Muscle layer of duodenum (tissue), 2 donors: ENCODE results near the gene CISH.

Experiments
- H3K27ac ChIP-seq: one replicate; pipeline ENCODE4 v1.7.0; 2013; ENCODE audit warnings: mild to moderate bottlenecking, low read length
- H3K27me3 ChIP-seq: one replicate; pipeline ENCODE4 v1.7.0; 2013; ENCODE audit warnings: low read depth, mild to moderate bottlenecking, control low read depth, low read length
- H3K36me3 ChIP-seq, 2 donors: one replicate each; pipeline ENCODE4 v1.7.0; 2013; ENCODE audit warnings: low read length in 2 of 2, control low read depth in 1 of 2, mild to moderate bottlenecking in 1 of 2; ENCODE audit not compliant: insufficient read depth in 2 of 2, control insufficient read depth in 1 of 2
- H3K4me1 ChIP-seq, 2 donors: one replicate each; pipeline ENCODE4 v1.7.0; 2013; ENCODE audit warnings: low read length in 2 of 2, mild to moderate bottlenecking in 2 of 2, control low read depth in 1 of 2, moderate library complexity in 1 of 2; ENCODE audit not compliant: insufficient read depth in 2 of 2, control insufficient read depth in 1 of 2
- H3K4me3 ChIP-seq, 2 donors: one replicate each; pipeline ENCODE4 v1.7.0; 2013; ENCODE audit warnings: low read length in 2 of 2, low read depth in 1 of 2, mild to moderate bottlenecking in 1 of 2
- H3K9me3 ChIP-seq, 2 donors: one replicate each; pipeline ENCODE4 v1.7.0; 2013; ENCODE audit warnings: low read length in 2 of 2, control low read depth in 1 of 2, mild to moderate bottlenecking in 1 of 2; ENCODE audit not compliant: control insufficient read depth in 1 of 2
- donor health status: healthy.

CISH gene

DNA sequence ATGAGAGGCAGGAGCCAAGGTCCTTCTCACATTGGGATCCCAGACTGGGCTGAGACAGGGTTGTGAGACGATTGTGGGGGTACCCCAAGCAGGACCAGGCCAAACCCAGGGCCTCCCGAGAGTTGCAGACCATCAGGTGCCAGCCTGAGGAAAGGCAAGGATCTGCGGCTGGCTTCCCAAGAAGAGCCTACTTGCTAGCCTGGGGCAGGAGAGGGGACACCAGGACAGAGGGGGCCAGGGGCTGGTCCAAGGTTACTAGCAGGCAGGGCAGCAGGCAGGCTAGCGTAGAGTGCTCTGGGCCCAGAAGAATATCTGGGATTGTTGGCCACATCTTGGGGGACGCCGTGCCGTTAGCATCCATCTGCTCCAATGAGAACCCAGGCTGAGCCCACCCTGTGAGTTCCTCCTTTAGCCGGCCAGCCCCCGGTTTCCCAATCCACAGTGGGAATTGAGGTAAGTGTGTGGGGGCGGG, 546 bp downstream of the CISH start:
- H3K36me3 ChIP-seq = peaks cover 18 to 21% of the 10 kb centered on the region in 2 donors
- H3K27ac ChIP-seq = peak overlapping the region; percentile 61
- peaks cover 18 to 40% of the 10 kb centered on the region in 2 donors for H3K4me1 ChIP-seq
- H3K4me3 ChIP-seq = peak overlapping the region; percentile 77 to 83
- no peaks in the 10 kb centered on the region for H3K9me3 ChIP-seq
- no peaks in the 10 kb centered on the region for H3K27me3 ChIP-seq

DNA sequence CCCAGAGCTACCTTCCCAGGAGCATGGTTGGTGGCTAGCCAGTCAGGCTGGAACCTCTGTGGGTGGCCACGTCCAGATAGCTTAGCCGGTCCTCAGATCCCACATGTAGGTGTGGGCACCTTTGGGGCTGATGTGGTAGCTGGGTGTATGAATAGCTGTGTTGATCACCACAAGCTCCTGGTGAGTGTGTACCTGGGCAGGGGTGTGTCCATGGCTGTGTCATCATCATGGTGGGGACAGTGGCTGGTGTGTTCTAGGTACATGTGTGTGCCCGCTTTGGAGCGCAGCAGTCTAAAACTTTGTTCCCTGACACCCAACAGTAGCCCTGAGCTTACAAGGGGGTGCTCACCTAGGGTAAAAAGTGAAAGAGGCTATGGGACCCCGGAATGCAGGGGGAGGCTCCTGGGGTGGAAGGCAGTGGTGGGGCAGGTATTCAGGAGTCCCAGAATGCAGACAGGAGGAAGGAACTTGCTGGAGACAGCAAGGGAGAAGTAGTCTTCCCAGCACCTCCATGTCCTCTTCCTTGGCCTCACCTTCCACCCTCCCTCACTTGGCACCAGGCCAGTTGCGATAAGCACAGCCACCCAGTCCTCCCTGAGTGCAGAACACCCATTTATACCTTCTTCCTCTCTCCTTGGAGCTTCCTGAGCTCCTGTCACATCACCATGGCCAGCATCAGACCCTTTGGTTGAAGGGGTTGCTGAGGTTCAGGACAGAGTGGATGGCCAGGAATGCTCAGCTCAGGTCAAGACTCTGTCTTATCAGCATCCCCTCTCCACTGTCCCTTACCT, 1.2 kb downstream of the CISH start:
- Histone ChIP-seq H3K4me1 (peaks cover 21 to 40% of the 10 kb centered on the region in 2 donors), H3K27ac (peak overlapping the region; percentile 61)

DNA sequence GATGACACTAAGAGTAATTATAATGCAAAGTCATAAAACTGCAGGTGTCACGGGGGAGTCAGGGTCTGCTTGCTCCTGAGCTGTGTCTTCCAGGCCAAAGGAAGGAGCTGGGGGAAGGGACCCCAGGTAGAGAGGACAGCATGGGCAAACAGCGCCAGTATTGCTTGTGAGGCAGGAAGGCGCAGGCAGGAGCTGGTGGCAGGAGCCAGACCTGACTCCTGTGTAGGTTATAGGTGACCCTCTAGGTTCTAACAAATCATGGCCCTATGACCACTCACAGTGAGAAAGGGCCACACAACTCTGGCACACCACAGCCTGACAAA, 1.9 kb downstream of the CISH start:
- Histone ChIP-seq H3K36me3 (peaks cover 24 to 27% of the 10 kb centered on the region in 2 donors), H3K27ac (no peak overlapping the region), H3K27me3 (no peaks in the 10 kb centered on the region), H3K4me3 (peak overlapping the region; percentile 77 to 83), H3K9me3 (no peaks in the 10 kb centered on the region), H3K4me1 (peaks cover 22 to 40% of the 10 kb centered on the region in 2 donors)

More for the DNA sequence above, 1.2 kb downstream of the CISH start:
- Histone ChIP-seq H3K27me3 (no peaks in the 10 kb centered on the region), H3K4me3 (peak overlapping the region; percentile 77 to 83), H3K9me3 (no peaks in the 10 kb centered on the region), H3K36me3 (peaks cover 21 to 25% of the 10 kb centered on the region in 2 donors)

DNA sequence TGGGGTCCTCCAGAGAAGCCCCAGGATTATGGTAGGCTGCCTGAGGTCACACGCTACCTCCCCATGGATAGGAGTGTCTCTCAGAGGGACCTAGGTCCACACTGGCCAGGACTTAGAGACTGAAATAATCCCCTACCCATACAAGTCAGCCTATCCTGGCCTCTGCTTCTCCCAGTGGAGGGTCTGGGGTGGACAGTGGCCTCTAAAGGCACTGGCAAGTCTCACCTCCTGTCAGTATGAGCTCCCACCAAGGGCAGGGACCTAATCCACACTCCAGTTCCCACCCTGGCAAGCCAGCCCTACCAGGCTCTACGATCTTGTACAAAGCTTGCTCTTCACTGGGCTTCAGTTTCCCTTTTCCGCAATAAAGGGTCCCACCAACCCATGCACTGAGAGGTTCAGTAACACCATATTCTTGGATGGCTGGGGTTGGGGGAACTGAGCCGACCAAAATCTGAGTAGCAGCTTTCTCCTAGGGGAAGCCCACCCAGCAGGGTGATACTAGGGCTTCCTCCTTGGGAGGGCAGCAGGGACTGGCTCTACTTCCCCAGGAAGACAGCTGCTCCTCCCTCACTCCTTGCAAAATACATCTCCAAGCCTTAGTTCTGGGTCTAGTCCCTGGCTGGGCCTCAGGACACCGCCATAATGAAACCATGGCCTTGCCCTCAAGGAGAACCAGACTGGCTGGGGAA, 2.4 kb downstream of the CISH start:
- Histone ChIP-seq H3K36me3 (peaks cover 27 to 30% of the 10 kb centered on the region in 2 donors), H3K27me3 (no peaks in the 10 kb centered on the region), H3K4me1 (peaks cover 22 to 40% of the 10 kb centered on the region in 2 donors), H3K27ac (no peak overlapping the region), H3K9me3 (no peaks in the 10 kb centered on the region), H3K4me3 (peak overlapping the region; percentile 77 to 83)

DNA sequence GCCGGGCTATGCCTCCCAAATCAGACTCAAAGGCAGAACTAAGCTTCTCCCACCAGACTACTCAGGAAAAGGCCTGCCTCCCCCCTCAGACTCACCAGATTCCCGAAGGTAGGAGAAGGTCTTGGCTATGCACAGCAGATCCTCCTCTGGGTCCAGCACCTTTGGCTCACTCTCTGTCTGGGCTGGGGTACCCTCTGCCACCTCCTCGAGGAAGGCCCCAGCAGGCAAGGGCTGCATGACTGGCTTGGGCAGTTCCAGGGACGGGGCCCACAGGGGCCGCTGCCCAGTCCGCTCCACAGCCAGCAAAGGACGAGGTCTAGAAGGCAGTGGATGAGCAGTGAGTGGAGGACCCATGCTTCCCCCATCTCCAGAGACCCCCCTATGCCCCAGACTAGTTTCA, 3.3 kb downstream of the CISH start:
- Histone ChIP-seq H3K4me1 (peaks cover 15 to 36% of the 10 kb centered on the region in 2 donors), H3K9me3 (no peaks in the 10 kb centered on the region), H3K27ac (no peak overlapping the region), H3K27me3 (no peaks in the 10 kb centered on the region), H3K4me3 (no peak overlapping the region), H3K36me3 (peaks cover 29 to 30% of the 10 kb centered on the region in 2 donors)

DNA sequence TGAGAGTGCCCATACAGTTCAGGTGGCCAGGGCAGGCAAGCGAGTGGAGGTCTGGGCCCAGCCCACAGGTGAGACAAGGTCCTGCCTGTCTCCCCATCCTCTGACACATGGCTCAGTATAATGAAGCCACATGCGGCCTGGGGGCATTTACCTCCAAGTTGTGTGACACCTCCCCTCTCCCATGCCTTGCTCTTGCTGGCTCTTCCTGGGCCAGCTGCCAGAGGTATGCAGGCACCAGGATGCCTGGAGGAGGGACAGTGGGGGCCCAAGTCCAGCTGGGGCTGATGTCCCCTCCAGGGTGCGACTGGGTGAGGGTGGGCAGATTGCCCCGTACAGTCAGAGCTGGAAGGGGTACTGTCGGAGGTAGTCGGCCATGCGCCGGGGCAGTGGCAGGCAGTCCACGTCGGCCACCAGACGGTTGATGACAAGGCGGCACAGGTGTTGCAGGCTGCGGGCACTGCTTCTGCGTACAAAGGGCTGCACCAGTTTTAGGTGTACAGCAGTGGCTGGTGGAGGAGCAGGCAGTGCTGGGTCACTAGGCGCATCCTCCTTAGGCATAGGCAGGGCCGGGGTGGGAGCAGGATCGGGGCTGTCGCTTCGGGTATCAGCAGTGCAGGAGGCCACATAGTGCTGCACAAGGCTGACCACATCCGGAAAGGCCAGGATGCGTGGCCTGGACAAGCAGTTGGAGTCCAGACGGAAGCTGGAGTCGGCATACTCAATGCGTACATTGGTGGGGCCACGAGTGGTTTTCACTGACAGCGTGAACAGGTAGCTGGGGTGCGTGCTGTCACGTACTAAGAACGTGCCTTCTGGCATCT, 4.1 kb downstream of the CISH start:
- Histone ChIP-seq H3K27ac (no peak overlapping the region), H3K36me3 (peaks cover 29 to 30% of the 10 kb centered on the region in 2 donors), H3K4me3 (no peak overlapping the region), H3K27me3 (no peaks in the 10 kb centered on the region), H3K9me3 (no peaks in the 10 kb centered on the region), H3K4me1 (peaks cover 18 to 38% of the 10 kb centered on the region in 2 donors)

DNA sequence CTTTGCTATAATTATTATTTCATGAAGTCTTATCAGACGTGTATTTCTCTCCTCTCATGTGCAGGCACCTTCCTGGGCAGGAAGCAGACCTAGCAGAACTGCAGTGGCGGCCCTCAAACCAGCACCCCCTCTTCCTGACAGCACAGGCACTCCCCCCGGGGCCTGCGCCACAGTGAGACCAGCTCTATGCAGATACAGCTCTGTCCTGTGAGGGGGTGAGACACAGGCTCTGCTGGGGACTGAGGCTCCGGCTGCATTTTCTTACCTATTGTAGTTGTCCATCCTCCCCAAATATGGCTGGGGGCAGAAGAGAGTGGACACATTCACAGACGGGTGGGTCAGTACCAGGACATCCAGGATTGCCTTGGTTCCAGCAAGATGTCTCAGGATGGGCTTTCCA, 5.0 kb downstream of the CISH start:
- no peaks in the 10 kb centered on the region for H3K27me3 ChIP-seq
- no peak overlapping the region for H3K4me3 ChIP-seq
- no peaks in the 10 kb centered on the region for H3K9me3 ChIP-seq
- no peak overlapping the region for H3K27ac ChIP-seq
- H3K4me1 ChIP-seq = peaks cover 27 to 42% of the 10 kb centered on the region in 2 donors
- H3K36me3 ChIP-seq = peaks cover 29 to 30% of the 10 kb centered on the region in 2 donors

DNA sequence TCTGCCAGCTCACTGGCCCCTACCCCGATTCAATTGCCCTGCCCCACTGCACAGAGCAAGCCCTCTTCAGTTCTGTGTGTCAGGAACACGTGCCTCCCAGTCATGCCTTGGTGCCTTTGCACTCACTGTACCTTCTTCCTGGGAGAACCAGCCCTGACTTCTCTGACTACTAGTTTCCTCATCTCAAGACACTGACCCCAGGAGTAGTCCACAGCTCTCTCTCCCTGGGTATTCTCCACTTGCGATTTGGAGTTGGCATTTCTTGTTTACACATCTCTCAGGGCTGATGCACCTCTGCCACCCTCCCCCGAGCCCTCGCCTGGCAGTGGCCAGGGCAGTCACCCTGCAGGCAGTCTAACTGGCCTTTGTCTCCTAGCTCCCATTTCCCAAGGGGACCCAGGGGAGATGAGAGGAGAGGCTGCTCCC, 5.7 kb downstream of the CISH start:
- Histone ChIP-seq H3K4me1 (peaks cover 31 to 44% of the 10 kb centered on the region in 2 donors), H3K27me3 (no peaks in the 10 kb centered on the region), H3K36me3 (peaks cover 29 to 30% of the 10 kb centered on the region in 2 donors), H3K4me3 (no peak overlapping the region), H3K27ac (no peak overlapping the region), H3K9me3 (no peaks in the 10 kb centered on the region)

DNA sequence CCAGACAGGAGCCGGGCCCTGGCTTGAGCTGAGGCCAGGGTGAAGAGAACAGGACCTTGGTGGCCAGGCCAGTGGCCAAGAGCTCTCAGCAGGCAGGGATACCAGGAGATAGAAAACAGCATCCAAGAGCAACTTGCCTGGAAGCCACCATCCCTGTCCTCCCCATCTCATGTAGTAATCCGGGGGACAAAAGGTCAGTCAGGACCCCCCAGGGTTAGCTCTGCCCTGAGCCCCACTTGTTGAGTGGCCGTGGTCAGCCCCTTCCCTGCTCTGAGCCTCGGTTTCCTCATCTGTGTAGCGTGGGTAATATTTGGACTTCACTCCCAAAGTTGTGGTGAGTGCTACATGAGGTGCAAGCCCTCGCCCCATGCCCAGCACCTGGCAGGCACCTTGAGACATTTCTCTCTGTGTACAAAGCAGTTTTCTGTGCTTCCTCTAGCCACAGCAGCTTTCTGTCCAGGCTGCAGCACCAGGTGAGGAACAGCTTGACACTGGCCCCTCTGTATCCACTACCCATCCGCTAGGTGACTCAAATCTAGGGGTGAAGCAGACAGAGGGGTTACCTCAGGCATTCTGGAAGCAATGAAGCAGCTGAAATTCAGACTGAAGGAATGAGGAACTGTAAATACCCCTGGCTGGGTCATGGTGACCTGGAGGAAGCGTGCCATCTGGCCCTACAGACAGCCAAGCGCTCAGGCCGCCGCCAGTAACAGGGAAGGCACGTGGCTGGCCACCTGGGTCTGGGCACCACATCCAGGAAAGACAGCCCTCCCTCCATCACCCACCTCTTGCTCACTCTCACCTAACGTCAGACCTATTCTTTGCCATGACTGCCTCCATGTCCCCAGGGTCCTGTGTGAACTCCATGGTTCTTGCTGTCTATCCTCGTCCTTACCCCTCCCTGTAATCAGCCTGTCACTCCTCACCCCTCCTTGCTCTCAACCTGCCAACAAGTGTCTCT, 6.7 kb downstream of the CISH start:
- peaks cover 29 to 30% of the 10 kb centered on the region in 2 donors for H3K36me3 ChIP-seq
- H3K27me3 ChIP-seq = no peaks in the 10 kb centered on the region
- no peak overlapping the region for H3K4me3 ChIP-seq
- no peak overlapping the region for H3K27ac ChIP-seq
- H3K9me3 ChIP-seq = no peaks in the 10 kb centered on the region
- H3K4me1 ChIP-seq = peaks cover 37 to 45% of the 10 kb centered on the region in 2 donors

DNA sequence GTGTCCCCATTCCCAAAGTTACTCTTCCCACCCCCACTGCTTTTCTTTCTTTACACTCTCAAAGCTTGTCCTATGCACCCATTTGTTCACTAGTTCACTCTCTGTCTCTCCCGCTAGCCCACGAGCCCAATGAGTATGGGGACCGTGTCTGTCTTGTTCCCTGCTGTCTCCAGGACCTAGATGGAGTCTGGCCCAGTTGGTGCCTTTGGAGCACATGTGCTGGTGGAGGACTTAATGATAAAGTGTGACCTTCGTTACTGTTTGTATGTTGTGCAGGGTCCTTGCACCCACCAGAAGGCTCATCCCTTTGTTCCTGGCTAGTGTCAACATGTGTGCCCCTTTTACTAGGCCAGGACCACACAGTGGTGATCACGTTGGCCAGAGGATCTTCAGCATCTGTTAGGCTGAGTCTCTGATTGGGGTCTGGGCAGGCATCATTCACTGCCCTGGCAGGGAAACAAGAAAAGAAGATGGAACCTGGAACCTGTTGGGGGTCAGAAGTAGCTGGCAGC, 7.4 kb downstream of the CISH start:
- Histone ChIP-seq H3K4me3 (no peak overlapping the region), H3K36me3 (peaks cover 29 to 30% of the 10 kb centered on the region in 2 donors), H3K27me3 (no peaks in the 10 kb centered on the region), H3K27ac (no peak overlapping the region), H3K9me3 (no peaks in the 10 kb centered on the region), H3K4me1 (peaks cover 36 to 39% of the 10 kb centered on the region in 2 donors)
